Activated gamma-delta T cell treated with Interleukin-2 at 50 U/mL for 16 hours (primary cell): ENCODE data around the gene RUNDC3A.
"Not testable (repeated sequence)": the region's sequence is repeated elsewhere in the genome, so short reads cannot be mapped to it uniquely, and the experiment has no call there.

Experiments
- DNase-seq: peaks from one replicate; pipeline ENCODE4 v3.0.0-alpha.2; 2020

Gene RUNDC3A

DNA sequence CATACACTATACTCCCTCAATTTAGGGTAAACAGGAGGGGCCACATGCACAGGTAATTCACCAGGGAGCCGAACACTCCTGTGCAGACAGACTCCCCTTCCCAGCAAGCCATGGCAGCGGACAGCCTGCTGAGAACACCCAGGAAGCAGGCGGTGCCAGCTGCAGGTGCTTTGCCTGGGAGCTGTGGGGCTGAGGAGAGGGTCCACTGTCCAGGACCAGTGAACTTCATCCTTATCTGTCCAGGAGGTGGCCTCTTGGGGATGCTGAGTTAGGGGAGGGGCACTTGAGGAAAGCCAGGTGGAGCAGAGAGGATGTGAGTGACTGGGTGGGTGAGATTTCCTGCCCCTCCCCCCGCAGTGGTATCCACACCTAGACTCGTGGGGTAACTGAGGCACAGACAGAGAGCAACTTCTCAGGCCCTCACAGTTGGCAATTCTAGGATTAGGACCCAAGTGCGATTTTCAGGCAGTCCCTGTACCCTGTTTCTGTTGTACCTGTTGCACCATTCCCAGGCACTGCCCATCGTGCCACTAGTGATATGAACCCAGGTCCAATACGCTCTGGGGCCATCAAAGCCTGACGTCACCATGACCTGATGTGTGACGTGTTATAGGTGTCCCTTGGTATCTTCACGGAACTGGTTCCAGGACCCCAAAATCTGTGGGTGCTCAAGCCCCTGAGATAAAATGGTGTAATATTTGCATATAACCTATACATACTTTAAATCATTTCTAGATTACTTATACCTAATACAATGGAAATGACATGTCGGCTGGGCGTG, 37.9 kb downstream of the RUNDC3A start:
- DNase-seq: no peak

DNA sequence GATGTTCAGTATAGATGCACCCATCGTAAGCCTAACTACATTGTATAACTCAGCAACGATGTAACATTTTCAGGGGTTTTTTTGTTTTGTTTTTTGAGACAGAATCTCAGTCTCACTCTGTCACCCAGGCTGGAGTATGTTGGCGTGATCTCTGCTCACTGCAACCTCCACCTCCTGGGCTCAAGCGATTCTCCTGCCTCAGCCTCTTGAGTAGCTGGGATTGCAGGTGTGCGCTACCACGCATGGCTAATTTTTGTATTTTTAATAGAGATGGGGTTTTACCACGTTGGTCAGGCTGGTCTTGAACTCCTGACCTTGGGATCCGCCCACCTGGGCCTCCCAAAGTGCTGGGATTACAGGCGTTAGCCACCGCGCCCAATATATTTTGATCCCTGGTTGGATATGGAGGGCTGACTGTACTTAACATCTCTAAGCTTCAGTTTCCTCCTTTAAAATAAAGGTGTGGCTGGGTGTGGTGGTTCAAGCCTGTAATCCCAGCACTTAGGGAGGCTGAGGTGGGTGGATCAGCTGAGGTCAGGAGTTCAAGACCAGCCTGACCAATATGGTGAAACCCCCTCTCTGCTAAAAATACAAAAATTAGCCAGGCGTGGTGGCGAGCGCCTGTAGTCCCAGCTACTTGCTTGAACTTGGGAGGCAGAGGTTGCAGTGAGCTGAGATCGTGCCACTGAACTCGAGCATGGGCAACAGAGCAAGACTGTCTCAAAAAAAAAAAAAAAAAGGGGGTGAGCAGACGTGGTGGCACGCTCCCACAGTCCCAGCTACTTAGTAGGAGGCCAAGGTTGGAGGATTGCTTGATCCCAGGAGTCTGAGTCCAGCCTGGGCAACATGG, 39.0 kb downstream of the RUNDC3A start:
- not testable (repeated sequence) for DNase-seq

GRCh38 chr17:44348234-44348987, 40.0 kb downstream of the RUNDC3A start:
- no peak for DNase-seq

GRCh38 chr17:44348988-44349364, 40.6 kb downstream of the RUNDC3A start:
- no peak for DNase-seq

DNA sequence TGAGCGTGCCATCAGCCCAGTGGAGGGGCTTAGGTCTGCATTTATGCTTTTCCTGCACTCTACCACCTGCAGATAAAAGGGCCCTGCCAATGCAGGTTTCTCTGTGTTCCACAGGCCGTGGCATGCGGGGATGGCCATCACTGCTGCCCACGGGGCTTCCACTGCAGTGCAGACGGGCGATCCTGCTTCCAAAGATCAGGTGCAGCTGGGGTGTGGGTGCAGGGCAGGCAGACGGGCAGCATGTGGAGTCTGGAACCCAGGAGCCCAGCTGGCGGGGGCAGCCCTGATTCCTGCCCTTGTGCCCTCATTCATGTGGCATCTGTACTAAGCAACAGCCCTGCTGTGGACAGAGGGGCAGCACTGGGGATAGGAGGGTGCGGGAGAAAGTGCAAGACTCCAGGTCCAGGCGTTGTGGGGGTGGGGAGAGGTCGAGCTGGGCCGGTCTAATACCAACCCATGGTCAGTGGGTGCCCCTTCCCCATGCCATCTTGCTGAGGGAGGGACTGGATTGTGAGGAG, 41.2 kb downstream of the RUNDC3A start:
- no peak for DNase-seq

DNA sequence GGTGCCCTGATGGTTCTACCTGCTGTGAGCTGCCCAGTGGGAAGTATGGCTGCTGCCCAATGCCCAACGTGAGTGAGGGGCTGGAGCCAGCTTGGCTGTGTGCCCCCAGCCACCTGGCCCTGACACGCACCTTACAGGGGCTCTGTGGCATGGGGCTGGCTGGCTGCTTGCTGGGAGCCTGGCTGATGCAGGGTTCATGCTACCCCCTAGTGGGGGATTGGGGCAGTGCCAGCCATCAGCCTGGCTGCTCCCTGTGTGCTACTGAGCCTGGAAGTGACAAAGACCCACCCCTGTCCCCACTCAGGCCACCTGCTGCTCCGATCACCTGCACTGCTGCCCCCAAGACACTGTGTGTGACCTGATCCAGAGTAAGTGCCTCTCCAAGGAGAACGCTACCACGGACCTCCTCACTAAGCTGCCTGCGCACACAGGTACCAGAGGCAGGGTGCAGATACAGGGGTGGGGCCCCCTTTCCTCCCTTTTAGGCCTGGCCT, 42.4 kb downstream of the RUNDC3A start:
- peak; percentile 66 for DNase-seq

DNA sequence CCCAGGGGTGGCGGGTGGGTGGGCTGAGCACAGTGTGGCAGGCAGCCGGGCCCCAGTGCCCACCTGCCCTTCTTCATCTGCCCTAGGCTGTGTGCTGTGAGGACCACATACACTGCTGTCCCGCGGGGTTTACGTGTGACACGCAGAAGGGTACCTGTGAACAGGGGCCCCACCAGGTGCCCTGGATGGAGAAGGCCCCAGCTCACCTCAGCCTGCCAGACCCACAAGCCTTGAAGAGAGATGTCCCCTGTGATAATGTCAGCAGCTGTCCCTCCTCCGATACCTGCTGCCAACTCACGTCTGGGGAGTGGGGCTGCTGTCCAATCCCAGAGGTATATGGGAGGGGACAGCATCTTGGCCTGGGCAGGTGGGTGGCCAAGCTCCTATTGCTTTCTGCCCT, 43.1 kb downstream of the RUNDC3A start:
- no peak for DNase-seq

- no peak for DNase-seq
Measured at GRCh38 chr17:44351961-44352827, 43.8 kb downstream of the RUNDC3A start.

- no peak for DNase-seq
Measured at GRCh38 chr17:44352828-44353671, 44.6 kb downstream of the RUNDC3A start.

- DNase-seq: no peak
Measured at GRCh38 chr17:44353672-44354331, 45.4 kb downstream of the RUNDC3A start.

- DNase-seq: peak; percentile 58
Measured at GRCh38 chr17:44354582-44355561, 46.5 kb downstream of the RUNDC3A start.

- DNase-seq: no peak
Measured at GRCh38 chr17:44355642-44356099, 47.3 kb downstream of the RUNDC3A start.

GRCh38 chr17:44356241-44356640, 47.8 kb downstream of the RUNDC3A start:
- DNase-seq: no peak

GRCh38 chr17:44358066-44358465, 49.7 kb downstream of the RUNDC3A start:
- no peak for DNase-seq

- no peak for DNase-seq
Measured at GRCh38 chr17:44359006-44359405, 50.6 kb downstream of the RUNDC3A start.

DNA sequence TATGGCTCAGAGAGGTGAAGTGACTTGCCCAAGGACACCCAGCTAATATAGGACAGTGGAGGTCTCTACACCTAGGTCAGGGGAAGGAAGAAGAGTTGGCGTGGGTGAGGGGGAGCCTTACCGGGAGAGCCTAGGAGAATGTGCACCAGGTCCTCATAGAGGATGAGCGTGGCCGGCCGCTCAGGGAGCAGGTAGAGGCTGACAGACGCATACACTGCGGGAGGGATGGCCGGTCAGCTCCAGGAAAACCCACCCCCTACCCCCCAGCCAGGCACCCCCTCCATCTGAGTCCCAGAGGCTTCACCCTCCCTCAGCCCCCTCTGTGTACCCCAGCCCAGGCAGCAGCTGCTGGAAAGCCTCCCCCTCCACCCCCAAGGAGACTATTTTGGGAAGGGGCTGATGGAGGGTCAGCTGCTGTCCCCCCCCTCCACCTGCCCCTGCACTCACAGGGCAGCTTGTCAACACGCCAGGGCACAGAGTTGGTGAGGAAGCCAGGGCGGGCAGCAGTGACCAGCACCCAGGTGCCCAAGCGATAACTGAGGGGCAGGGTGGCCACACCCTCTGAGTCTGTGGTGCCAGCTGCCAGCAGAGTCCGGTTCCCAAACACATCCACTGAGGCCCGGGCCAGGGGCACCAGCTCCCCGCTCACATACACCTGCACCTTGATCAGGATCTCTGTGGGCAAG, 51.2 kb downstream of the RUNDC3A start:
- DNase-seq: no peak

- DNase-seq: no peak
Measured at GRCh38 chr17:44360144-44360533, 51.7 kb downstream of the RUNDC3A start.

DNA sequence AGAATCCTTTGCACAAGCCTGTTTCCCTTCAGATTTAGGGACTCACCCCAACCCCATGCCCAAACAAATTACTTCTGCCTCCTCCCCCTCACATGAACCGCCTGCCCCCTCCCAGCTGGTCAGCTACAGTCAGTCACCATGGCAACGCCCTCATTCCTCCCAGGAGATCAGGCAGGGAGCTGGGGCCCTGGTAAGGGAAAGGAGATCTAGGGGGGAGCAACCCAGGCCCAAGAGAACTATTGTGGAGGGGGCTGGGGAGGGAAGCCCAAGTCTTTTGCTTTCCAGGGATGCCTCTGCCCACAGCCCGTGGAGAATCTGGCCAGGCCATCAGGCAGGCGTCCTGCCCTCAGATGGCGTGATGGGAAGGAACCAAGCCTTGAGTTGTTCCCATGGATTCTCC, 52.4 kb downstream of the RUNDC3A start:
- no peak for DNase-seq
